NK-92 (cell line): ENCODE results near the gene TSNAX.
"Not testable (repeated sequence)": the region's sequence is repeated elsewhere in the genome, so short reads cannot be mapped to it uniquely, and the experiment has no call there.

Experiments used
- DNase-seq: peaks from one replicate; lab custom pipeline; 2025; ENCODE audit not compliant: unreplicated experiment; lab: John Stamatoyannopoulos, UW

The TSNAX gene

DNA sequence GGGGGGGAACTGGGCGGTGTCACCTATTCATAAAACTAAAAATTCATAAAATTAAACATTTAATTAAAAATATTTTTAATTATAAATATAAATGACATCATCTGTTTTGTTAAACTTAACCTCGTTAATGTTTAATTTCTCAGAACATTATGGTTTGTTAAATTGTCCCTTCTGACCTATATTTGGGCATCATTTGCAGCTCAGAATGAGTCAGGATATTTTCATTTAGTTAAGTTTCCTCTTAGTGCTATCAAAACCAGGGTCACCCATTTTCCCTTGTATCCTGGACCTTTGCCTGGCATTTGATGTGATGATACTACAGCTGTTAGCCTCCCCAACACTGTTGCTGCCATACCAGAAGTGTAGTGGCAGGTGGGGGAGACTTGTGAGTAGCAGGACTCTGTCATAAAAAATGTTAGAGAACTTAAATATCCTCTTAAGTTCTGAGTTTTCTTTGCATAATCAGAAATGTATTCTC is 30.3 kb downstream of the TSNAX start:
- DNase-seq, result no peak

DNA sequence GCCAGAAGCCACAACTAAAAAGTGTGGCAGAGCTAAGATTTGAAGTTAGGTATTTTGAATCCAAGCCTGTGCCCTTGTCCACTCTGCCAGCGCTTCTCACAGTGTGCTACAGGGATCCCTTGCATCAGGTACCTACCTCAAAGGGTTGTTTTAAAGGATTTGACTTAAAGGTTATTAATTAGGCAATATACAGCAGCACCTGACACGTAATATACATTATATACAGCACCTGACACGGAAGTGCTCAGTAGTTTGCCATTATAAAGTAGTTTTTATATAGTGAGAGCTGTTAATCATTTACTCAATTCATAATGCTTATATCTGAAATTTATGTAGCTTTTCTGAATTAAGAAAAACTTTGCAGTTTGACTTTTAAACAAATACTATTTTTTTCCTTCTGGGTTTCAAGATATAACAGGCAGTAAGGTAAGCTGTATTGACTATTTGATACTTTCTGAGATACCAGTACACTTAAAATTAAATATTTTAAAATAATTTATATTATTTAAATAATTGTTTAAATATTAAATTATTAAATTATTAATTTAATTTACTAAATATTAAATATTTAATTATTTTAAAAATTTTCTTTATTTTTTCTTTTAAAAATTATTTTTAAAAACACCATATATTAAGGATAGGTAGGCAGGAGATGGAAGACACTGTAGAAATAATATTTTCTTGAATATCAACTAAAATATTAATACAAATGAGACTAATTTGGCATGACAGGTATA is 33.3 kb downstream of the TSNAX start:
- DNase-seq, result no peak

DNA sequence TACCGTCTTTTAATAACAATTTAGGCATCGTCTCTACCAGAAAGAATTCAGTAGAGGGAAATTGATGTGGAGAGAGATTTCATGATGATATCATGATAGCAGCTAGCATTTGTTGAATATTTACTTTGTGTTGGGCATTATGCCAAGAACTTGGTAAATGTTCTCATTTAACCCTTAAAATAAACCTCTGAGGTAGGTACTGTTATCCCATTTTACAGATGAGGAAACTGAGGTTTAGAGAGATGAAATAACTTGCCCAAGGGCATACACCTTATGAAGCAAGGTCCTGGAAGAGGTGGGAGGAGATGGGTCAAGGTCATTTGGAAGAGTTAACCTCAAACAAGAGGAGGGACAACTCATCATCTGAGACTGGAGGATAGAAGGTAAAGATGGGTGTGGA is 34.8 kb downstream of the TSNAX start:
- no peak for DNase-seq

DNA sequence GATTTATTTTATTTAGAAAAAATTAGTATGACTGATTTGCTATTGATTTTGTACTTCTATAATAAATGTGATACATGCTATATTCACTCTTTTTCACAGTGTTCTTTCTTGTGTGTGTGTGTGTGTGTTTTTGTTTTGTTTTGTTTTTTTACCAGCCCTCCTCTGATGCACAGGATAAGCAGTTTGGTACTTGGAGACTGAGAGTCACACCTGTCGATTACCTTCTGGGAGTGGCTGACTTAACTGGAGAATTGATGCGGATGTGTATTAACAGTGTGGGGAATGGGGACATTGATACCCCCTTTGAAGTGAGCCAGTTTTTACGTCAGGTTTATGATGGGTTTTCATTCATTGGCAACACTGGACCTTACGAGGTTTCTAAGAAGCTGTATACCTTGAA is 35.9 kb downstream of the TSNAX start:
- no peak for DNase-seq

DNA sequence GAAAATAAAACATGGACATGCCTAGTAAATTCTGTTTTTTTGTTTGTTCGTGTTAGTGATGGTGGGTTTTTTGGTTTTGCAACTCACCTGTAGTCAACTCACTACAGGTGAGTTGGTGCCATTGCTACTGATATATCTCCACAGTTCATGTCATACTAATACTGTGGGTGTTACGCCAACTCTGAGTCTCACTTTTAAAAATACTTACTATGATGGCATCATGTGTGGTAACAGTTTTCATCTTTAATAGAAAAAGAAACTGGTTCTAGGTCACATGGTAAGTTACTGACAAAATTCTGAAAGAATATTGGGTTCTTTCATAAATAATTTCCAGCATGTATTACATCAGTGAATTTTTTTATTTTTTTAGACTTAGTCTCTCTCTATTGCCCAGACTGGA is 38.0 kb downstream of the TSNAX start:
- no peak for DNase-seq

GRCh38 chr1:231570262-231570661 is 41.8 kb downstream of the TSNAX start:
- not testable (repeated sequence) for DNase-seq

DNA sequence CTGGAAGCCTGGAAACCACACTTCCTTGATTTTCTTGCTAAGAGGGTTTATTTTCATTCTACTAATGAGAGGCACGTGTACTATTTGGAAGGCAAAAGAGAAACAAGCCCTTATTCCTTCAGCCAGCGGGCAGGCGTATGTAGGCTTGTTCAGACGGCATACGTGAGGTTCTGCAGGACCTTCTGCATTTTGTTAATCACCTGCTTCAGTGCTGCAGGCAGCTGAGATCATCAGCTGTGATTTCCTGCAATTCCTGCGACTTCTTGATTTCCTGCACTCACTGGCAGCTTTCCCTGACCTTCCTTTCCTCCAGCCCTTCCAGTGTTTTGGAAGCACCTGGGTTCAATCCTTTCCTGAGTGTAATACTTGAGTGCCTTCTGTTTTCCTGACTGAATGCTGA is 43.4 kb downstream of the TSNAX start:
- DNase-seq, result no peak

DNA sequence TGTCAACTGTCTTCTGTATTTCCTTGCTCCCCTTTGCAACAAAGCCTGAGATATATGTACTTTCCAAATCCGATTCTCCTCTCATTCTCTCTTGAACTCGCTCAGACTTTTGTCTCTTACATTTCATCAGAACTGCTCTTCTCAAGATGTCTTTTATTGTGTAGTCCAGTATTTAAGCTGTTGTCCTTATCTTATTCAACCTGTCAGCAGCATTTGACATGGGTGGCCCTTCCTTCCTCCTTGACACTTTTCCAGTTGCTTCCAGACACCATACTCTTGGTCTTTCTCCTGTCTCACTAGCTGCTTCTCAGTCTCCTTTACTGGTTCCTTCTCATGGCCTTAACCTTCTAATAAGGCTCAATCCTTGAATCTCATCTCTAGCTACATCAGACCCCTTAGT is 47.0 kb downstream of the TSNAX start:
- DNase-seq, result no peak

GRCh38 chr1:231576804-231577718 is 48.6 kb downstream of the TSNAX start:
- no peak for DNase-seq

DNA sequence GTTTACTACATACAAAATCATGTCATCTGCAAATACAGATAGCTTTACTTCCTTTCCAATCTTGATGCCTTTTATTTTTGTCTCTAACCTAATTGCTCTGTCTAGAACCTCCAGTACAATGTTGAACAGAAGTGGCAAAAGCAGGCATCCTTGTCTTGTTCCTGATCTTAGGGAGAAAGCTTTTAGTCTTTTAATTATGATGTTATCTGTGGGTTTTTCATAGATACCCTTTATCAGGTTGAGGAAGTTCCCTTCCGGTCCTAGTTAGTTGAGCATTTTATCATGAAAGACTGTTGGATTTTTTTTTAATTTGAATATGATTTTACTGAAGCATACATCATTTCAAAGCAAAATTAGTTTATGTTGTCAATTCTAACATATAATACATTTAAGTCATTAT is 52.4 kb downstream of the TSNAX start:
- no peak for DNase-seq

- DNase-seq, result no peak
These were observed 53.4 kb downstream of the TSNAX start for GRCh38 chr1:231581859-231582258.

- no peak for DNase-seq
These were observed 54.9 kb downstream of the TSNAX start for GRCh38 chr1:231583376-231583775.

- no peak for DNase-seq
These were observed 55.6 kb downstream of the TSNAX start for GRCh38 chr1:231584117-231584516.

DNA sequence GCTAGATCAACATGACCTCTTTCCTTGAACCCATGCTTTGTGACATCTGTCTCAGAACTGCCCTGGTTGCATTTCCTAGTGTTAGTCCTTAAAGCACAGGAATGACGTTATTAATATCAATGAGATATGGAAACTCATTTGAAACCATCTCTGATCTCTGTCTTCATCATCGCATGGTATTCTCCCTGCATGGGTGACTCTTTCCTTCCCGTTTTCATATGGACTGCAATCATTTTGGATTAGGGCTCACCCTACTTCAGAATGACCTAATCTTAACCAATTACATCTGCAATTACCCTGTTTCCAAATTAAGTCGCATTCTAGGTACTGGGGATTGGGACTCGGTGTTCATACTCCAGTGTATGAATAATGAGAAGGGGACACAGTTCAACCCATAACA is 56.5 kb downstream of the TSNAX start:
- no peak for DNase-seq

- no peak for DNase-seq
These were observed 62.2 kb downstream of the TSNAX start for GRCh38 chr1:231590453-231591198.

GRCh38 chr1:231591466-231591865 is 63.0 kb downstream of the TSNAX start:
- no peak for DNase-seq

DNA sequence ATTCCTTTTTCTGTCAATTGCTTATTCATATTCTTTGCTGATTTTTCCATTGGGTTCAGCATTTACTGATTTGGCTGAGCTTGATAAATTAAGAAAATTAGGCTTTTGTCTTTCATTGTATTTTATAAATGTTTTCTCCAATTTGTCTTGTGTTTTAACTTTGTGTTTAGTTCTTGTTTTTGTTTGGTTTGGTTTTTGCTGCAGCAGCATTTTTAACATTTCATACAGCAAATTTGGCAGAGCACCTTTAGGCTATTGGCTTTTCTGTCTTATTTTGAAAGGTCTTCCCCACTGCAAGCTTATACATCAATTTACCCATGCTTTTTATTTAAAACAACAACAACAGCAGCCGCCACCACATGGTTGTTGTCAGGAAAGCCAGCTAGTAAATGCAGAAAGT is 64.3 kb downstream of the TSNAX start:
- DNase-seq, result no peak

- not testable (repeated sequence) for DNase-seq
These were observed 64.8 kb downstream of the TSNAX start for GRCh38 chr1:231593264-231593663.

GRCh38 chr1:231594123-231594522 is 65.7 kb downstream of the TSNAX start:
- no peak for DNase-seq

- no peak for DNase-seq
These were observed 66.3 kb downstream of the TSNAX start for GRCh38 chr1:231594749-231595148.

DNA sequence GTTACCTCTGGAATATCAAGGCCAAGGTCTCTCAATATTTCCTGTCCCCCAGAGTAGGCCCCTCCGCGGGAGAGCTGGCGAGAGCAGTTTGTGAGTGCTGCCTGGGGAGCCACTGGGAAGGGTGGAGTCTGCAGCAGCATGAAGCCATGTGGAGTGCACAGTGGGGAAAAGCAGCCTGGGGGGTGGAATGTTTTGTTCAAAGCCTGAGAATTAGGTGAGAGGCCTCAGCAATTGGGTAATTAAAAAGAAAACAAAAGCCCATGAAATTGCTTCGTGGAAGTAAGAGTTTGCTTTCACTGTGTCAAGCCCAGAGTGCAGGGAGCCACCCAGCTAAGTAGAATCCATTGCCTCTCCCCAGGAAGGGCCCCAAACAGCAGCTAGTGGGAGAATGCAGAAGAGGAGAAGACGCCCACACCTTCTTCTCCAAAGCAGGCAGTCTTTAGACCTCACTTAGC is 67.9 kb downstream of the TSNAX start:
- no peak for DNase-seq
